Measurements from ENCODE around the gene TAAR5. TPM values are rescaled to one million over a fixed set of nuclear protein-coding genes. Genes with fewer than 3 reads are reported as not detected.
"Not testable (repeated sequence)": the region's sequence is repeated elsewhere in the genome, so short reads cannot be mapped to it uniquely, and the experiment has no call there.

The TAAR5 gene
- total RNA-seq, 1 donor from 2014 or later, result not detected

GRCh38 chr6:132587424-132587823 lies 2.1 kb downstream of the TAAR5 start:
- DNase-seq (ENCODE audit: low spot score) (no peak), ATAC-seq (no peak)
- intact Hi-C loops (cut with DNase I), result no loop called here

- ATAC-seq (no peak), DNase-seq (ENCODE audit: low spot score) (no peak)
- intact Hi-C loops (cut with DNase I), result no loop called here
Measured at GRCh38 chr6:132584698-132585097, 4.8 kb downstream of the TAAR5 start.

GRCh38 chr6:132571774-132572173 lies 17.8 kb downstream of the TAAR5 start:
- ATAC-seq, result no peak
- DNase-seq (ENCODE audit: low spot score), result no peak
- intact Hi-C loops (cut with DNase I), result no loop called here

GRCh38 chr6:132570221-132570777 lies 19.2 kb downstream of the TAAR5 start, which contains the start of gene TAAR6:
TSS of gene TAAR6 (plus strand) at chr6:132570322. CDS start at chr6:132570322, 0 bp downstream.
- ATAC-seq, result no peak
- intact Hi-C loops (cut with DNase I), result no loop called here
- DNase-seq (ENCODE audit: low spot score), result no peak

GRCh38 chr6:132569170-132569569 lies 20.4 kb downstream of the TAAR5 start:
- ATAC-seq, result no peak
- intact Hi-C loops (cut with DNase I), result no loop called here
- DNase-seq (ENCODE audit: low spot score), result no peak

- ATAC-seq, result no peak
- no peak for DNase-seq (ENCODE audit: low spot score)
- intact Hi-C loops (cut with DNase I), result no loop called here
Measured at GRCh38 chr6:132568611-132569010, 20.9 kb downstream of the TAAR5 start.

GRCh38 chr6:132567566-132567965 lies 22.0 kb downstream of the TAAR5 start:
- intact Hi-C loops (cut with DNase I), result no loop called here
- no peak for DNase-seq (ENCODE audit: low spot score)
- ATAC-seq, result no peak

- no peak for ATAC-seq
- intact Hi-C loops (cut with DNase I), result no loop called here
- DNase-seq (ENCODE audit: low spot score), result no peak
Measured at GRCh38 chr6:132566404-132566803, 23.1 kb downstream of the TAAR5 start.

- DNase-seq (ENCODE audit: low spot score); ATAC-seq; intact Hi-C loops (cut with DNase I): not testable (repeated sequence)
Measured at GRCh38 chr6:132560087-132560486, 29.5 kb downstream of the TAAR5 start.

GRCh38 chr6:132552372-132552771 lies 37.2 kb downstream of the TAAR5 start, which contains the start of gene TAAR8:
TSS of gene TAAR8 (plus strand) at chr6:132552672. CDS start at chr6:132552693, 21 bp downstream.
- intact Hi-C loops (cut with DNase I), result no loop called here
- no peak for ATAC-seq
- no peak for DNase-seq (ENCODE audit: low spot score)

GRCh38 chr6:132551214-132551613 lies 38.3 kb downstream of the TAAR5 start:
- intact Hi-C loops (cut with DNase I), result no loop called here
- no peak for ATAC-seq
- no peak for DNase-seq (ENCODE audit: low spot score)

- ATAC-seq (no peak), DNase-seq (ENCODE audit: low spot score) (no peak)
- intact Hi-C loops (cut with DNase I), result no loop called here
Measured at GRCh38 chr6:132548746-132549463, 40.6 kb downstream of the TAAR5 start.

- DNase-seq (ENCODE audit: low spot score) (no peak), ATAC-seq (no peak)
- intact Hi-C loops (cut with DNase I), result no loop called here
Measured at GRCh38 chr6:132544826-132545225, 44.7 kb downstream of the TAAR5 start.

Other genes starting within 250 kb of the TAAR5 start
- gene MOXD1, start 188.3 kb downstream of the TAAR5 start, total RNA-seq, result 14.2 TPM
- gene STX7, start 76.6 kb downstream of the TAAR5 start, total RNA-seq, result 98.4 TPM
- gene TAAR9, start 51.5 kb downstream of the TAAR5 start, total RNA-seq, result not detected
- gene TAAR8, start 37.1 kb downstream of the TAAR5 start, total RNA-seq, result not detected
- not detected for gene TAAR6, start 19.4 kb downstream of the TAAR5 start, total RNA-seq
- not detected for gene TAAR2, start 34.5 kb upstream of the TAAR5 start, total RNA-seq
- not detected for gene TAAR1, start 69.4 kb upstream of the TAAR5 start, total RNA-seq
- 1.2 TPM for gene VNN1, start 124.3 kb upstream of the TAAR5 start, total RNA-seq
- gene VNN2, start 168.2 kb upstream of the TAAR5 start, total RNA-seq, result 9.2 TPM
- gene SLC18B1, start 208.9 kb upstream of the TAAR5 start, total RNA-seq, result 6.8 TPM
- gene RPS12, start 224.8 kb upstream of the TAAR5 start, total RNA-seq, result 716 TPM

Measured in sciatic nerve (tissue), 2 donors.